ENCODE results near the gene MAP2K5.

Gene MAP2K5

GRCh38 chr15:67678993-67679392 is 136.5 kb downstream of the MAP2K5 start:
- no peak for DNase-seq

GRCh38 chr15:67680641-67681040 is 138.1 kb downstream of the MAP2K5 start:
- peak; percentile 3 for DNase-seq

- peak; percentile 10 for DNase-seq
Observed at GRCh38 chr15:67685008-67685599, 142.6 kb downstream of the MAP2K5 start.

- no peak for DNase-seq
Observed at GRCh38 chr15:67685716-67686115, 143.2 kb downstream of the MAP2K5 start.

- peak; percentile 12 for DNase-seq
Observed at GRCh38 chr15:67690936-67691335, 148.4 kb downstream of the MAP2K5 start.

- no peak for DNase-seq
Observed at GRCh38 chr15:67691450-67691849, 148.9 kb downstream of the MAP2K5 start.

- no peak for DNase-seq
Observed at GRCh38 chr15:67692573-67692972, 150.1 kb downstream of the MAP2K5 start.

GRCh38 chr15:67696087-67696486 is 153.6 kb downstream of the MAP2K5 start:
- DNase-seq: no peak

GRCh38 chr15:67700023-67700422 is 157.5 kb downstream of the MAP2K5 start:
- no peak for DNase-seq

GRCh38 chr15:67701669-67702068 is 159.2 kb downstream of the MAP2K5 start:
- no peak for DNase-seq

- DNase-seq: no peak
Observed at GRCh38 chr15:67707520-67708283, 165.2 kb downstream of the MAP2K5 start.

- no peak for DNase-seq
Observed at GRCh38 chr15:67708500-67708899, 166.0 kb downstream of the MAP2K5 start.

- DNase-seq: peak; percentile 15
Observed at GRCh38 chr15:67715170-67715569, 172.7 kb downstream of the MAP2K5 start.

- DNase-seq: no peak
Observed at GRCh38 chr15:67716171-67716570, 173.7 kb downstream of the MAP2K5 start.

GRCh38 chr15:67717776-67718175 is 175.3 kb downstream of the MAP2K5 start:
- no peak for DNase-seq

- no peak for DNase-seq
Observed at GRCh38 chr15:67719330-67719959, 176.9 kb downstream of the MAP2K5 start.

GRCh38 chr15:67720556-67721175 is 178.2 kb downstream of the MAP2K5 start:
- no peak for DNase-seq

- no peak for DNase-seq
Observed at GRCh38 chr15:67722030-67722817, 179.7 kb downstream of the MAP2K5 start.

GRCh38 chr15:67723294-67724024 is 181.0 kb downstream of the MAP2K5 start:
- DNase-seq: no peak

GRCh38 chr15:67724691-67725375 is 182.3 kb downstream of the MAP2K5 start:
- DNase-seq: no peak

GRCh38 chr15:67730135-67730534 is 187.6 kb downstream of the MAP2K5 start:
- DNase-seq: no peak
